Middle frontal gyrus (tissue), 1 donor: ENCODE measurements around the gene MAP7D3.

Experiments
- DNase-seq: peaks from one replicate; pipeline ENCODE4 v3.0.0-alpha.2; 2015; ENCODE audit warnings: low spot score; ENCODE audit errors: extremely low spot score

Gene MAP7D3

GRCh38 chrX:136206916-136207315, 44.3 kb downstream of the MAP7D3 start:
- DNase-seq, result no peak

GRCh38 chrX:136205882-136206380, 45.3 kb downstream of the MAP7D3 start:
- DNase-seq, result no peak

- no peak for DNase-seq
These were observed 46.6 kb downstream of the MAP7D3 start for GRCh38 chrX:136204571-136204970.

GRCh38 chrX:136203951-136204350, 47.2 kb downstream of the MAP7D3 start:
- no peak for DNase-seq

GRCh38 chrX:136203438-136203837, 47.8 kb downstream of the MAP7D3 start:
- no peak for DNase-seq

GRCh38 chrX:136202889-136203288, 48.3 kb downstream of the MAP7D3 start:
- DNase-seq, result no peak

- no peak for DNase-seq
These were observed 49.6 kb downstream of the MAP7D3 start for GRCh38 chrX:136201601-136202000.

GRCh38 chrX:136200466-136200865, 50.7 kb downstream of the MAP7D3 start:
- no peak for DNase-seq

GRCh38 chrX:136199365-136199764, 51.8 kb downstream of the MAP7D3 start:
- DNase-seq, result no peak

GRCh38 chrX:136198678-136199243, 52.4 kb downstream of the MAP7D3 start:
- no peak for DNase-seq

GRCh38 chrX:136198010-136198409, 53.2 kb downstream of the MAP7D3 start:
- no peak for DNase-seq

GRCh38 chrX:136196691-136197155, 54.5 kb downstream of the MAP7D3 start:
- no peak for DNase-seq

GRCh38 chrX:136195247-136195646, 56.0 kb downstream of the MAP7D3 start:
- DNase-seq, result no peak

GRCh38 chrX:136194536-136194935, 56.7 kb downstream of the MAP7D3 start:
- no peak for DNase-seq

GRCh38 chrX:136193771-136194170, 57.4 kb downstream of the MAP7D3 start:
- no peak for DNase-seq

GRCh38 chrX:136192839-136193414, 58.3 kb downstream of the MAP7D3 start:
- no peak for DNase-seq

- no peak for DNase-seq
These were observed 59.1 kb downstream of the MAP7D3 start for GRCh38 chrX:136192135-136192534.

GRCh38 chrX:136191171-136191570, 60.0 kb downstream of the MAP7D3 start:
- no peak for DNase-seq

GRCh38 chrX:136190038-136190713, 61.0 kb downstream of the MAP7D3 start:
- no peak for DNase-seq

- no peak for DNase-seq
These were observed 62.0 kb downstream of the MAP7D3 start for GRCh38 chrX:136189222-136189621.

- DNase-seq, result no peak
These were observed 65.2 kb downstream of the MAP7D3 start for GRCh38 chrX:136186023-136186413.

- no peak for DNase-seq
These were observed 65.7 kb downstream of the MAP7D3 start for GRCh38 chrX:136185401-136186022.
